Measurements from ENCODE around the gene FYN. TPM values are rescaled to one million over a fixed set of nuclear protein-coding genes. Genes with fewer than 3 reads are reported as not detected.

FYN gene
- total and polyA plus RNA-seq, 4 experiments from 2014 or later: 338 to 713 (median 564) TPM

- intact Hi-C loops (cut with micrococcal nuclease): loop anchor here (1.0 to 5.0 kb wide), 7 partner anchors 9 to 237 kb away; partner anchors contain the start of gene FYN
- peak overlapping the region; percentile 68 to 80 for H3K4me3 ChIP-seq (ENCODE audit: low read length in 2 of 2)
- no peaks in the 10 kb centered on the region for H3K36me3 ChIP-seq (ENCODE audit: insufficient read depth, low read length)
- peak; percentile 89 to 93 (median 90) for DNase-seq
- no peaks in the 10 kb centered on the region for H3K27me3 ChIP-seq (ENCODE audit: insufficient read depth, low read length)
- peak overlapping the region; percentile 97 to 100 (median 99) for H3K27ac Mint-ChIP-seq
- H3K4me3 Mint-ChIP-seq: peak overlapping the region; percentile 85 to 99 (median 96)
- peak overlapping the region; percentile 99 for H3K27ac ChIP-seq (ENCODE audit: low read depth, low read length)
- H3K9me3 ChIP-seq (ENCODE audit: control insufficient read depth in 1 of 2, low read length in 2 of 2): no peaks in the 10 kb centered on the region
- ChIA-PET CTCF (ENCODE audit: partially characterized antibody) (interaction anchor here (0.7 to 7.0 kb wide), 21 partner anchors 9 to 268 kb away, joined by 3 to 61 read pairs (median 4); no protein-coding TSS in a partner anchor), POLR2A (ENCODE audit: partially characterized antibody) (interaction anchor here (0.6 to 10.0 kb wide), 43 partner anchors 9 to 501 kb away, joined by 3 to 201 read pairs (median 7); partner anchors contain the start of gene FYN)
- H3K4me1 Mint-ChIP-seq: peaks cover 62 to 96% (median 77%) of the 10 kb centered on the region in 4 donors
- peaks cover 20 to 45% of the 10 kb centered on the region in 2 donors for H3K36me3 Mint-ChIP-seq
- H3K9me3 Mint-ChIP-seq: peaks cover 0 to 6% (median 0%) of the 10 kb centered on the region in 8 donors
- peaks cover 87% of the 10 kb centered on the region for H3K4me1 ChIP-seq (ENCODE audit: insufficient read depth, low read length)
- H3K27me3 Mint-ChIP-seq: no peaks in the 10 kb centered on the region
These were observed 113.1 kb downstream of the FYN start for GRCh38 chr6:111759836-111760785.

- no peaks in the 10 kb centered on the region for H3K27me3 Mint-ChIP-seq
- intact Hi-C loops (cut with micrococcal nuclease): loop anchor here (1.0 to 5.0 kb wide), 5 partner anchors 8 to 49 kb away; no protein-coding TSS in a partner anchor
- ChIA-PET POLR2A (ENCODE audit: partially characterized antibody) (interaction anchor here (0.6 to 10.0 kb wide), 45 partner anchors 10 to 500 kb away, joined by 3 to 201 read pairs (median 7); partner anchors contain the start of gene FYN), CTCF (ENCODE audit: partially characterized antibody) (interaction anchor here (0.6 to 7.0 kb wide), 23 partner anchors 10 to 284 kb away, joined by 3 to 61 read pairs (median 4); no protein-coding TSS in a partner anchor)
- Histone ChIP-seq H3K4me1 (ENCODE audit: insufficient read depth, low read length) (peaks cover 87% of the 10 kb centered on the region), H3K27me3 (ENCODE audit: insufficient read depth, low read length) (no peaks in the 10 kb centered on the region), H3K27ac (ENCODE audit: low read depth, low read length) (peak overlapping the region; percentile 99), H3K4me3 (ENCODE audit: low read length in 2 of 2) (peak overlapping the region; percentile 68 to 80), H3K36me3 (ENCODE audit: insufficient read depth, low read length) (no peaks in the 10 kb centered on the region), H3K9me3 (ENCODE audit: control insufficient read depth in 1 of 2, low read length in 2 of 2) (no peaks in the 10 kb centered on the region)
- peak overlapping the region; percentile 85 to 99 (median 96) for H3K4me3 Mint-ChIP-seq
- peaks cover 24 to 45% of the 10 kb centered on the region in 2 donors for H3K36me3 Mint-ChIP-seq
- peak overlapping the region; percentile 97 to 100 (median 99) for H3K27ac Mint-ChIP-seq
- H3K9me3 Mint-ChIP-seq: peaks cover 0 to 6% (median 0%) of the 10 kb centered on the region in 8 donors
- peaks cover 59 to 96% (median 76%) of the 10 kb centered on the region in 4 donors for H3K4me1 Mint-ChIP-seq
- DNase-seq: peak in 1 of 5 donors; percentile 47
These were observed 113.9 kb downstream of the FYN start for GRCh38 chr6:111759331-111759835.

DNA sequence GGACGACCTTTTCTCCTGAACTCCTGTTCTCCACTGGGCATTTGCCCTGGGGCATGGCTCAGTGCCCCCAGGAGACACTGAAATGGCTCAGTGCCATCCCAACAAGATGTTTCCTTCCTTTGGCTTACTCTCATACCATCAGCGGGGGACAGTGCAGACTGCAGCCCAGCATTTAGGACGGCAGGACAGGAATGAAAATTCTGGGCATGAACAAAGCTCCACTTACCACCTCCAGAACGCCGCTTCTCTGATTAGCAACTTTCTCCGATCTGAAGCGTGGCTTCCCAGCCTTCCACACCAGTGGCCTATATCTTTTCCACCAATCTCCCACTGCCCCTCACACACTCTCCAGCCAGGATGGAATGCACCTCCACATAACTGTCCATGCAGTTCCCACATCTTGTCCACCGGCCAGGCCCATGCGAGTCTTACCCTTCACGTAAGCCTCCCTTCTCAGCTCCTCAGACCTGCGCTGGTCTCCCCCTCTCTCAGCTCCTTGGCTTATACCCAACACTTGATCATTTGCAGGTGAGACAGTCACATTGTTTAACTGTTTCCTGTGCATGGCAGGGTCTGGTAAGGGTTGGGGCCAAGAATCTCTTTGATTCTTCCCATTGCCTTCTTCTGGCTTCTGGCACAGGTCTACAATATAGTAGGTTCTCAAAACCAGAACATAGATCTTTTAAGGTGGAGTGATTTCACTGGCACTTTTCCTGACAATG, 114.5 kb downstream of the FYN start:
- Histone ChIP-seq H3K27ac (ENCODE audit: low read depth, low read length) (peak overlapping the region; percentile 99), H3K4me3 (ENCODE audit: low read length in 2 of 2) (peak overlapping the region; percentile 68 to 80), H3K9me3 (ENCODE audit: control insufficient read depth in 1 of 2, low read length in 2 of 2) (no peaks in the 10 kb centered on the region), H3K36me3 (ENCODE audit: insufficient read depth, low read length) (no peaks in the 10 kb centered on the region), H3K27me3 (ENCODE audit: insufficient read depth, low read length) (no peaks in the 10 kb centered on the region), H3K4me1 (ENCODE audit: insufficient read depth, low read length) (peaks cover 88% of the 10 kb centered on the region)
- H3K36me3 Mint-ChIP-seq: peaks cover 29 to 48% of the 10 kb centered on the region in 2 donors
- DNase-seq: peak; percentile 61 to 73 (median 65)
- intact Hi-C loops (cut with micrococcal nuclease): loop anchor here (1.0 to 5.0 kb wide), 5 partner anchors 7 to 48 kb away; no protein-coding TSS in a partner anchor
- CTCF ChIA-PET (ENCODE audit: partially characterized antibody): interaction anchor here (0.6 to 7.0 kb wide), 21 partner anchors 8 to 285 kb away, joined by 3 to 61 read pairs (median 4); no protein-coding TSS in a partner anchor
- peak overlapping the region; percentile 97 to 100 (median 99) for H3K27ac Mint-ChIP-seq
- no peaks in the 10 kb centered on the region for H3K27me3 Mint-ChIP-seq
- H3K9me3 Mint-ChIP-seq: peaks cover 0 to 6% (median 0%) of the 10 kb centered on the region in 8 donors
- peak overlapping the region; percentile 85 to 99 (median 96) for H3K4me3 Mint-ChIP-seq
- H3K4me1 Mint-ChIP-seq: peaks cover 60 to 96% (median 77%) of the 10 kb centered on the region in 4 donors
- POLR2A ChIA-PET (ENCODE audit: partially characterized antibody): interaction anchor here (0.7 to 10.0 kb wide), 31 partner anchors 10 to 500 kb away, joined by 3 to 201 read pairs (median 10); partner anchors contain the start of gene FYN

GRCh38 chr6:111757342-111757741, 115.9 kb downstream of the FYN start:
- Mint-ChIP-seq H3K4me1 (peaks cover 59 to 96% (median 78%) of the 10 kb centered on the region in 4 donors), H3K4me3 (peak overlapping the region; percentile 85 to 99 (median 96)), H3K36me3 (peaks cover 41 to 56% of the 10 kb centered on the region in 2 donors), H3K9me3 (peaks cover 0 to 6% (median 0%) of the 10 kb centered on the region in 8 donors), H3K27ac (peak overlapping the region; percentile 97 to 100 (median 99)), H3K27me3 (no peaks in the 10 kb centered on the region)
- intact Hi-C loops (cut with micrococcal nuclease): loop anchor here (5.0 kb wide), 1 partner anchor 35 kb away; no protein-coding TSS in a partner anchor
- Histone ChIP-seq H3K27me3 (ENCODE audit: insufficient read depth, low read length) (no peaks in the 10 kb centered on the region), H3K4me3 (ENCODE audit: low read length in 2 of 2) (peak overlapping the region; percentile 68 to 80), H3K36me3 (ENCODE audit: insufficient read depth, low read length) (peaks cover 6% of the 10 kb centered on the region), H3K27ac (ENCODE audit: low read depth, low read length) (peak overlapping the region; percentile 99), H3K9me3 (ENCODE audit: control insufficient read depth in 1 of 2, low read length in 2 of 2) (no peaks in the 10 kb centered on the region), H3K4me1 (ENCODE audit: insufficient read depth, low read length) (peaks cover 88% of the 10 kb centered on the region)
- CTCF ChIA-PET (ENCODE audit: partially characterized antibody): interaction anchor here (0.8 to 1.4 kb wide), 2 partner anchors 20 to 21 kb away, joined by 3 read pairs; no protein-coding TSS in a partner anchor
- POLR2A ChIA-PET (ENCODE audit: partially characterized antibody): interaction anchor here (0.8 to 10.0 kb wide), 12 partner anchors 9 to 116 kb away, joined by 3 to 201 read pairs (median 4); partner anchors contain the start of gene FYN
- DNase-seq: peak; percentile 59 to 68 (median 63)

DNA sequence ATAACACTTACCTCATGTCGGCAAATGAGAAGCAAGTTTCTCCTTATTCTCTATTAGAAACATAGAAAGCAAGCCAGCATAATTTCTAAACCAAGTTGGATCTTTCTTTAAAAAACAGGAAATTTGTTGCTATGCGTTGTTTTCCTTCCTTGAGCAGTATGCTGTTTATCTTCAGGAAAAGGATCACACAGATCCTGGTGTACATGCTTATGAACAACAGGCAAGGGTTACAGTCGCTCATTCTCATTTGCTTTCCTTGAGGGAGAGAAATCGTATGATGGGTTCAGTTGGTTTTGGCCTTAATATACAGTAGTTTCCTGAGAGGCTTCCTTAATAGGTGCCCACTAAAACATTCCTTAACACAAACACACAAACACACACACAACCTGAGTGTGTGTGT, 118.8 kb downstream of the FYN start:
- CTCF ChIA-PET (ENCODE audit: partially characterized antibody): interaction anchor here (0.8 to 1.6 kb wide), 4 partner anchors 9 to 76 kb away, joined by 3 to 4 read pairs (median 3); no protein-coding TSS in a partner anchor
- Histone ChIP-seq H3K36me3 (ENCODE audit: insufficient read depth, low read length) (peaks cover 12% of the 10 kb centered on the region), H3K27me3 (ENCODE audit: insufficient read depth, low read length) (no peaks in the 10 kb centered on the region), H3K4me3 (ENCODE audit: low read length in 2 of 2) (peak overlapping the region in 1 of 2 donors; percentile 36), H3K9me3 (ENCODE audit: control insufficient read depth in 1 of 2, low read length in 2 of 2) (no peaks in the 10 kb centered on the region), H3K27ac (ENCODE audit: low read depth, low read length) (peak overlapping the region; percentile 99), H3K4me1 (ENCODE audit: insufficient read depth, low read length) (peaks cover 90% of the 10 kb centered on the region)
- Mint-ChIP-seq H3K4me1 (peaks cover 60 to 94% (median 75%) of the 10 kb centered on the region in 4 donors), H3K27me3 (no peaks in the 10 kb centered on the region), H3K4me3 (peak overlapping the region; percentile 78 to 99 (median 96)), H3K36me3 (peaks cover 57 to 63% of the 10 kb centered on the region in 2 donors), H3K9me3 (peaks cover 0 to 3% (median 0%) of the 10 kb centered on the region in 8 donors), H3K27ac (peak overlapping the region; percentile 97 to 100 (median 99))
- DNase-seq: no peak
- POLR2A ChIA-PET (ENCODE audit: partially characterized antibody): interaction anchor here (0.7 to 13.5 kb wide), 7 partner anchors 6 to 83 kb away, joined by 3 to 201 read pairs (median 5); no protein-coding TSS in a partner anchor
- intact Hi-C loops (cut with micrococcal nuclease): no loop called here

- no peaks in the 10 kb centered on the region for H3K9me3 ChIP-seq (ENCODE audit: control insufficient read depth in 1 of 2, low read length in 2 of 2)
- DNase-seq: no peak
- peak overlapping the region; percentile 97 to 100 (median 99) for H3K27ac Mint-ChIP-seq
- ChIA-PET POLR2A (ENCODE audit: partially characterized antibody) (interaction anchor here (0.6 to 13.5 kb wide), 18 partner anchors 7 to 879 kb away, joined by 3 to 201 read pairs (median 5); partner anchors contain the start of gene FYN), CTCF (ENCODE audit: partially characterized antibody) (interaction anchor here (1.0 to 3.2 kb wide), 13 partner anchors 9 to 290 kb away, joined by 3 to 28 read pairs (median 4); no protein-coding TSS in a partner anchor)
- intact Hi-C loops (cut with micrococcal nuclease): no loop called here
- H3K27me3 Mint-ChIP-seq: no peaks in the 10 kb centered on the region
- peaks cover 16% of the 10 kb centered on the region for H3K36me3 ChIP-seq (ENCODE audit: insufficient read depth, low read length)
- no peaks in the 10 kb centered on the region for H3K27me3 ChIP-seq (ENCODE audit: insufficient read depth, low read length)
- peak overlapping the region; percentile 99 for H3K27ac ChIP-seq (ENCODE audit: low read depth, low read length)
- H3K4me1 ChIP-seq (ENCODE audit: insufficient read depth, low read length): peaks cover 90% of the 10 kb centered on the region
- H3K4me3 Mint-ChIP-seq: peak overlapping the region; percentile 78 to 99 (median 96)
- H3K4me3 ChIP-seq (ENCODE audit: low read length in 2 of 2): no peak overlapping the region
- H3K4me1 Mint-ChIP-seq: peaks cover 63 to 94% (median 74%) of the 10 kb centered on the region in 4 donors
- H3K9me3 Mint-ChIP-seq: peaks cover 0 to 3% (median 0%) of the 10 kb centered on the region in 8 donors
- peaks cover 53 to 60% of the 10 kb centered on the region in 2 donors for H3K36me3 Mint-ChIP-seq
These were observed 119.7 kb downstream of the FYN start for GRCh38 chr6:111753573-111753972.
